Measurements from ENCODE around the gene CPNE4. TPM values are rescaled to one million over a fixed set of nuclear protein-coding genes. Genes with fewer than 3 reads are reported as not detected.

The CPNE4 gene
- total RNA-seq, 1 donor from 2014 or later = 0.83 TPM

GRCh38 chr3:131690800-131691199 lies 344.0 kb downstream of the CPNE4 start:
- no peak for ATAC-seq
- Histone ChIP-seq H3K9me3 (no peaks in the 10 kb centered on the region), H3K4me1 (no peaks in the 10 kb centered on the region), H3K36me3 (no peaks in the 10 kb centered on the region), H3K27me3 (ENCODE audit: low read depth) (no peaks in the 10 kb centered on the region), H3K27ac (no peak overlapping the region), H3K4me3 (no peak overlapping the region)
- TF ChIP-seq CTCF (IDR thresholded peaks at IDR 0.05) = no peak
- DNase-seq = no peak
- intact Hi-C loops (cut with DNase I) = no loop called here

GRCh38 chr3:131688370-131688769 lies 346.4 kb downstream of the CPNE4 start:
- H3K4me3 ChIP-seq = no peak overlapping the region
- no peaks in the 10 kb centered on the region for H3K4me1 ChIP-seq
- no peak overlapping the region for H3K27ac ChIP-seq
- no peaks in the 10 kb centered on the region for H3K27me3 ChIP-seq (ENCODE audit: low read depth)
- no peaks in the 10 kb centered on the region for H3K36me3 ChIP-seq
- no peak for ATAC-seq
- no peaks in the 10 kb centered on the region for H3K9me3 ChIP-seq
- intact Hi-C loops (cut with DNase I) = no loop called here
- no peak for TF ChIP-seq CTCF (IDR thresholded peaks at IDR 0.05)
- no peak for DNase-seq

GRCh38 chr3:131669600-131669999 lies 365.2 kb downstream of the CPNE4 start:
- DNase-seq (no peak), ATAC-seq (no peak)
- no peaks in the 10 kb centered on the region for H3K4me1 ChIP-seq
- no peaks in the 10 kb centered on the region for H3K36me3 ChIP-seq
- no peaks in the 10 kb centered on the region for H3K9me3 ChIP-seq
- H3K27me3 ChIP-seq (ENCODE audit: low read depth) = no peaks in the 10 kb centered on the region
- no peak for TF ChIP-seq CTCF (IDR thresholded peaks at IDR 0.05)
- H3K4me3 ChIP-seq = no peak overlapping the region
- no peak overlapping the region for H3K27ac ChIP-seq
- intact Hi-C loops (cut with DNase I) = no loop called here

- H3K4me1 ChIP-seq = no peaks in the 10 kb centered on the region
- no peak for ATAC-seq
- intact Hi-C loops (cut with DNase I) = no loop called here
Observed at GRCh38 chr3:131658771-131659170, 376.0 kb downstream of the CPNE4 start.

GRCh38 chr3:131658115-131658514 lies 376.7 kb downstream of the CPNE4 start:
- H3K36me3 ChIP-seq = no peaks in the 10 kb centered on the region
- DNase-seq (no peak), ATAC-seq (no peak)
- no peak overlapping the region for H3K4me3 ChIP-seq
- H3K27ac ChIP-seq = no peak overlapping the region
- no peaks in the 10 kb centered on the region for H3K27me3 ChIP-seq (ENCODE audit: low read depth)
- intact Hi-C loops (cut with DNase I) = no loop called here
- H3K4me1 ChIP-seq = no peaks in the 10 kb centered on the region
- TF ChIP-seq CTCF (IDR thresholded peaks at IDR 0.05) = no peak
- no peaks in the 10 kb centered on the region for H3K9me3 ChIP-seq

More at GRCh38 chr3:131658771-131659170, 376.0 kb downstream of the CPNE4 start:
- Histone ChIP-seq H3K27me3 (ENCODE audit: low read depth) (no peaks in the 10 kb centered on the region), H3K4me3 (no peak overlapping the region), H3K27ac (no peak overlapping the region), H3K9me3 (no peaks in the 10 kb centered on the region), H3K36me3 (no peaks in the 10 kb centered on the region)
- no peak for TF ChIP-seq CTCF (IDR thresholded peaks at IDR 0.05)
- DNase-seq = no peak
